Neural cell (in vitro differentiated cells): ENCODE measurements around the gene GPR157.

Experiments used
- CTCF ChIP-seq: fragments of 450-650 bp; IDR thresholded peaks from 2 replicates; pipeline ENCODE4 v1.5.1; 2014; ENCODE audit warnings: antibody characterized with exemption, mild to moderate bottlenecking, moderate library complexity; ENCODE audit not compliant: poor library complexity, severe bottlenecking
- EP300 ChIP-seq: fragments of 450-650 bp; conservative IDR thresholded peaks from 2 replicates; pipeline ENCODE4 v1.6.1; 2014; ENCODE audit warnings: antibody characterized with exemption, mild to moderate bottlenecking, moderate library complexity; ENCODE audit not compliant: poor library complexity, severe bottlenecking
- EZH2 ChIP-seq: fragments of 200-600, 300-800 bp; shearing (Covaris generic), sonication (generic); IDR thresholded peaks from 2 replicates; pipeline ENCODE4 v1.6.1; 2014; ENCODE audit warnings: antibody characterized with exemption, low read length, borderline replicate concordance, mild to moderate bottlenecking; ENCODE audit not compliant: insufficient read depth, poor library complexity, severe bottlenecking
- POLR2AphosphoS5 ChIP-seq: IDR thresholded peaks from 2 replicates; pipeline ENCODE4 v1.6.1; 2012
- RAD21 ChIP-seq: fragments of 450-650 bp; conservative IDR thresholded peaks from 2 replicates; pipeline ENCODE4 v1.6.1; 2014; ENCODE audit warnings: antibody characterized with exemption, mild to moderate bottlenecking, moderate library complexity
- REST ChIP-seq: IDR thresholded peaks from 2 replicates; pipeline ENCODE4 v1.6.1; 2012; ENCODE audit warnings: borderline replicate concordance
- SMC3 ChIP-seq: fragments of 450-650 bp; conservative IDR thresholded peaks from 2 replicates; pipeline ENCODE4 v1.6.1; 2014; ENCODE audit warnings: antibody characterized with exemption, mild to moderate bottlenecking, moderate library complexity; ENCODE audit not compliant: poor library complexity
- TAF1 ChIP-seq: IDR thresholded peaks from 2 replicates; pipeline ENCODE4 v1.6.1; 2012; ENCODE audit warnings: low read depth

DNA sequence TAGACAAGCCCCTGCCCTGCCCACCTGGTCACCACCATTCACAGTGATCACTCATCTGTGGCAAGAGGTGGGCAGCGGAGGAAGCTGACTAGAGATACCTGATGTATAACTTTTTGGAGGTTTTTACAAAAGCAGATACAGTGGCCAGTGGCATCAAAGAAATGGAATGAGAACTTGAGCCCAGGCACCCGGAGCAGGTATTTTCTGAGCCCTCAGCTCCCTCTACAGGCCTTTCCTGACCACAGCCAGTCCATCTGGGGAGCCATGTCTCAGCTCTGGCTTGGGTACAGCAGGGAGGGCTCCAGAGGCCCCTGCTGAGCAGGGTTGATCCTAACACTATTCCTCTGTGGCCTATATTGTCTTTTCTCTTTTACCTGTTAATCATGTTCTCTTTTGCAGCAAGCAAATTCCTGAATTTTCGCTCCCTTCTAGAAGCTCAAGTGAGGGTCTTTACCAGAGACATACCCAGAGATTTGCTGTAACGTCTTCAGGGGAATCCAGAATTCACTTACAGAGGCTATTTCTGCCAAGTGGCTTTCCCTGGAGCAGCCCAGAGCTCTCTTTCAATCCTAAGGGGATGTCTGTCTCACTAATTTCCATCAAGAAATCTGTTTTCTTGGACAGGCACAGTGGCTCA, 27.3 kb downstream of the GPR157 start:
- peak; percentile 58 for TF ChIP-seq CTCF
- TF ChIP-seq POLR2AphosphoS5: no peak
- no peak for TF ChIP-seq EP300
- no peak for TF ChIP-seq EZH2
- no peak for TF ChIP-seq REST
- TF ChIP-seq RAD21: peak; percentile 60
- no peak for TF ChIP-seq TAF1
- TF ChIP-seq SMC3: peak; percentile 58
